B cell (primary cell): ENCODE data around the gene PODXL. TPM values are rescaled to one million over a fixed set of nuclear protein-coding genes. Genes with fewer than 3 reads are reported as not detected.

Experiments
- ATAC-seq: fragments of 200-7000 bp; cut with Tn5 transposase; one replicate; pipeline ENCODE4 v1.10.0; 2021; ENCODE audit warnings: low read depth, mild to moderate bottlenecking, moderate number of reproducible peaks, moderate library complexity
- CTCF ChIA-PET: fragments of 350-600 bp; sonication (Branson Sonifier 250); formaldehyde crosslinking; loops from one replicate; lab custom pipeline; 2021; ENCODE audit warnings: antibody characterized with exemption, inconsistent platforms; lab: Charles Lee
- POLR2A ChIA-PET: fragments of 350-600 bp; sonication (Branson Sonifier 250); formaldehyde crosslinking; loops from one replicate; lab custom pipeline; 2021; ENCODE audit warnings: antibody characterized with exemption; lab: Charles Lee
- DNase-seq: peaks from one replicate; pipeline ENCODE4 v3.0.0; 2013
- H2AFZ ChIP-seq: 2 replicates; pipeline ENCODE4 v1.6.1; 2012; ENCODE audit warnings: mild to moderate bottlenecking, low read depth, low read length; ENCODE audit not compliant: insufficient read depth, poor library complexity, severe bottlenecking
- H3K27ac ChIP-seq, 2 donors: 1 replicate in 1 of 2; 2 replicates in 1 of 2; pipeline ENCODE4 v1.5.1; 2012 to 2013; ENCODE audit warnings: low read length in 2 of 2, mild to moderate bottlenecking in 2 of 2, moderate library complexity in 1 of 2
- H3K27me3 ChIP-seq, 4 experiments: fragments of 200-600 bp in 1 of 4; sonication (generic) in 1 of 4; replicated peaks in 1 of 4; 1 replicate in 2 of 4; 2 replicates in 2 of 4; pipeline versions ENCODE4 v1.6.1 to v1.7.0; 2013 to 2016; ENCODE audit warnings: low read length in 3 of 4, mild to moderate bottlenecking in 2 of 4, mixed read lengths in 1 of 4, moderate library complexity in 1 of 4; ENCODE audit not compliant: insufficient read depth in 4 of 4, control insufficient read depth in 3 of 4; ENCODE audit errors: control extremely low read depth in 1 of 4
- H3K36me3 ChIP-seq, 2 experiments: replicated peaks in 1 of 2; 1 replicate in 1 of 2; 2 replicates in 1 of 2; pipeline versions ENCODE4 v1.6.1 to v1.7.1; 2013; ENCODE audit warnings: low read length in 1 of 2; ENCODE audit not compliant: insufficient read depth in 2 of 2, control insufficient read depth in 1 of 2; ENCODE audit errors: control extremely low read depth in 1 of 2, extremely low read depth in 1 of 2
- H3K4me1 ChIP-seq, 2 donors: fragments of 200-600 bp in 1 of 2; sonication (generic) in 1 of 2; 1 replicate in 1 of 2; 2 replicates in 1 of 2; pipeline versions ENCODE4 v1.5.1 to v1.6.1; 2013 to 2017; ENCODE audit warnings: low read length in 2 of 2; ENCODE audit not compliant: control insufficient read depth in 2 of 2, insufficient read depth in 2 of 2
- H3K4me2 ChIP-seq: replicated peaks from 2 replicates; pipeline ENCODE3; 2012; ENCODE audit warnings: mild to moderate bottlenecking, low read depth, low read length; ENCODE audit not compliant: poor library complexity, severe bottlenecking
- H3K4me3 ChIP-seq, 5 experiments: fragments of 200-600 bp in 1 of 5; sonication (generic) in 1 of 5; 1 replicate in 3 of 5; 2 replicates in 2 of 5; pipeline versions ENCODE4 v1.5.1 to v1.7.0; 2011 to 2016; ENCODE audit warnings: low read length in 4 of 5, mild to moderate bottlenecking in 4 of 5, low read depth in 2 of 5, control low read depth in 1 of 5, moderate library complexity in 1 of 5; ENCODE audit not compliant: insufficient read depth in 1 of 5; ENCODE audit errors: control extremely low read depth in 1 of 5, extremely low read depth in 1 of 5
- H3K79me2 ChIP-seq: fragments of 200-600 bp; sonication (generic); one replicate; pipeline ENCODE4 v1.6.0; 2016; ENCODE audit warnings: low read length; ENCODE audit not compliant: control insufficient read depth, insufficient read depth
- H3K9ac ChIP-seq: fragments of 200-600 bp; sonication (generic); 2 replicates; pipeline ENCODE4 v1.6.1; 2017; ENCODE audit warnings: mild to moderate bottlenecking, low read length, moderate library complexity
- H3K9me3 ChIP-seq, 3 donors: one replicate each; pipeline versions ENCODE4 v1.6.1 to v1.7.1; 2013; ENCODE audit warnings: low read length in 2 of 3; ENCODE audit not compliant: control insufficient read depth in 2 of 3, insufficient read depth in 1 of 3; ENCODE audit errors: control extremely low read depth in 1 of 3
- H4K20me1 ChIP-seq: 2 replicates; pipeline ENCODE4 v1.6.0; 2012; ENCODE audit warnings: mild to moderate bottlenecking, low read length; ENCODE audit not compliant: insufficient read depth, control insufficient read depth, poor library complexity, severe bottlenecking
- H3K27ac Mint-ChIP-seq: one replicate; pipeline ENCODE4 v1.8.0; 2021; ENCODE audit warnings: mixed read lengths
- H3K27me3 Mint-ChIP-seq: one replicate; pipeline ENCODE4 v1.8.0; 2021; ENCODE audit warnings: mixed read lengths
- H3K4me1 Mint-ChIP-seq: one replicate; pipeline ENCODE4 v1.8.0; 2021; ENCODE audit warnings: mixed read lengths
- H3K4me3 Mint-ChIP-seq: one replicate; pipeline ENCODE4 v1.8.0; 2021; ENCODE audit warnings: mixed read lengths
- H3K9me3 Mint-ChIP-seq: one replicate; pipeline ENCODE4 v1.8.0; 2022; ENCODE audit warnings: mixed read lengths; ENCODE audit not compliant: insufficient read depth
- CTCF ChIP-seq: fragments of 200-600 bp; IDR thresholded peaks from one replicate; pipeline ENCODE4 v1.8.0; 2022; ENCODE audit warnings: antibody characterized with exemption, mild to moderate bottlenecking
- EZH2 ChIP-seq: IDR thresholded peaks from 2 replicates; pipeline ENCODE4 v1.6.1; 2012; ENCODE audit warnings: borderline replicate concordance, low read depth, mild to moderate bottlenecking, moderate library complexity, low read length; ENCODE audit not compliant: insufficient read depth, poor library complexity, severe bottlenecking
- WGBS: methylation state at CpG from one replicate; pipeline ENCODE4 v1.1.5; 2013; ENCODE audit warnings: missing lambda C conversion rate; ENCODE audit not compliant: insufficient coverage; 5-methylcytosine and 5-hydroxymethylcytosine counted together
- intact Hi-C: fragments of 100-400 bp; cut with micrococcal nuclease; formaldehyde crosslinking; loops from one replicate; pipeline ENCODE4 v1.10.0; 2022
- polyA plus RNA-seq: library from polyadenylated mRNA; depleted of rRNA; stranded (reverse); fragments of >200 nt; gene quantifications from 2 replicates; pipeline ENCODE4 v1.2.3, GENCODE V29; 2012
- total RNA-seq, 2 donors: library from RNA; stranded (reverse); fragments of 120-200 nt in 1 of 2; gene quantifications; 1 replicate in 1 of 2; 2 replicates in 1 of 2; pipeline versions ENCODE4 v1.2.3 to v1.2.4, GENCODE V29; 2013 to 2022

Gene PODXL
- total and polyA plus RNA-seq, 2 donors (not counting 1 experiment from before 2014, with no cell fraction given), result 1.5 to 5.8 TPM

- Histone ChIP-seq H3K4me1 (no peaks in the 10 kb centered on the region), H3K9me3 (peaks cover 0 to 9% (median 0%) of the 10 kb centered on the region in 3 donors), H3K36me3 (no peaks in the 10 kb centered on the region), H4K20me1 (no peaks in the 10 kb centered on the region), H3K27me3 (no peaks in the 10 kb centered on the region), H3K4me3 (no peak overlapping the region), H3K9ac (no peak overlapping the region), H3K79me2 (no peaks in the 10 kb centered on the region), H3K4me2 (no peak overlapping the region), H3K27ac (no peak overlapping the region), H2AFZ (no peak overlapping the region)
- Mint-ChIP-seq H3K9me3 (no peaks in the 10 kb centered on the region), H3K27ac (no peak overlapping the region), H3K4me1 (no peaks in the 10 kb centered on the region), H3K27me3 (peaks cover 3% of the 10 kb centered on the region), H3K4me3 (no peak overlapping the region)
- 92% methylated on average over 7 of the region's 12 CpGs for WGBS
- no peak for DNase-seq
- CTCF ChIA-PET, result interaction anchor here (0.9 to 4.1 kb wide), 9 partner anchors 8 to 111 kb away, joined by 3 to 11 read pairs (median 5); no protein-coding TSS in a partner anchor
- ATAC-seq, result no peak
- intact Hi-C loops, result no loop called here
- TF ChIP-seq EZH2 (no peak), CTCF (no peak)
- POLR2A ChIA-PET, result no interaction called here
Observed at GRCh38 chr7:131546126-131546525, 10.3 kb downstream of the PODXL start.

- intact Hi-C loops, result loop anchor here (1.0 kb wide), 1 partner anchor 110 kb away; no protein-coding TSS in a partner anchor
- peak; percentile 39 for ATAC-seq
Observed at GRCh38 chr7:131544449-131545301, 11.8 kb downstream of the PODXL start.

More at GRCh38 chr7:131544449-131545301, 11.8 kb downstream of the PODXL start:
- H3K9ac ChIP-seq, result no peak overlapping the region
- H3K4me1 ChIP-seq, result no peaks in the 10 kb centered on the region
- H2AFZ ChIP-seq, result no peak overlapping the region
- ChIA-PET CTCF (interaction anchor here (0.6 to 4.1 kb wide), 6 partner anchors 9 to 765 kb away, joined by 3 to 11 read pairs (median 4); no protein-coding TSS in a partner anchor), POLR2A (no interaction called here)
- no peaks in the 10 kb centered on the region for H3K36me3 ChIP-seq
- H3K27ac ChIP-seq, result no peak overlapping the region
- no peak overlapping the region for H3K4me2 ChIP-seq
- H3K79me2 ChIP-seq, result no peaks in the 10 kb centered on the region
- WGBS, result 70% methylated on average over 16 of the region's 16 CpGs
- TF ChIP-seq CTCF (peak; percentile 9), EZH2 (no peak)
- no peaks in the 10 kb centered on the region for H3K4me1 Mint-ChIP-seq
- H3K9me3 Mint-ChIP-seq, result no peaks in the 10 kb centered on the region
- DNase-seq, result peak; percentile 26
- H3K27me3 ChIP-seq, result no peaks in the 10 kb centered on the region
- no peak overlapping the region for H3K27ac Mint-ChIP-seq
- no peaks in the 10 kb centered on the region for H4K20me1 ChIP-seq
- H3K4me3 ChIP-seq, result no peak overlapping the region
- no peaks in the 10 kb centered on the region for H3K27me3 Mint-ChIP-seq
- no peak overlapping the region for H3K4me3 Mint-ChIP-seq
- peaks cover 0 to 9% (median 0%) of the 10 kb centered on the region in 3 donors for H3K9me3 ChIP-seq
